HepG2 (cell line): ENCODE data around the gene VEPH1. TPM values are rescaled to one million over a fixed set of nuclear protein-coding genes. Genes with fewer than 3 reads are reported as not detected.

Source experiments
- ATAC-seq: fragments of 200-7000 bp; cut with Tn5 transposase; 3 replicates; pipeline ENCODE4 v1.9.1; 2020; ENCODE audit warnings: mild to moderate bottlenecking, moderate library complexity
- BruUV-seq: library from RNA; stranded (reverse); fragments of 400-500 nt; replicated peaks from 2 replicates; lab custom pipeline; 2021; lab: Mats Ljungman, UMichigan
- CTCF ChIA-PET: fragments of 300-600 bp; formaldehyde crosslinking; extraction: SDS; loops from one replicate; lab custom pipeline; 2021; ENCODE audit warnings: low total read pairs, inconsistent platforms, low intra/inter-chr PET ratio; lab: Yijun Ruan, JAX
- POLR2A ChIA-PET: fragments of 350-600 bp; sonication (Branson Sonifier 250); formaldehyde crosslinking; loops from one replicate; lab custom pipeline; 2020; ENCODE audit warnings: antibody characterized with exemption, inconsistent platforms; lab: Yijun Ruan, JAX
- DNase-seq: peaks from one replicate; pipeline ENCODE4 v3.0.0-alpha.2; 2015; ENCODE audit warnings: low spot score
- FAIRE-seq: peaks from 3 replicates; lab custom pipeline; 2011; peaks lifted over from hg19 to GRCh38; lab: Jason Lieb, UNC
- H2AFZ ChIP-seq: one replicate; pipeline ENCODE4 v1.6.1; 2011; ENCODE audit warnings: low read length, inconsistent platforms
- H3K27ac ChIP-seq: fragments of 300-600 bp; 3 replicates; pipeline ENCODE4 v1.8.0; 2011; ENCODE audit warnings: mixed run types, mild to moderate bottlenecking, mixed read lengths, low read length, inconsistent platforms; ENCODE audit not compliant: insufficient read depth; ENCODE audit errors: extremely low read length
- H3K27me3 ChIP-seq, 2 experiments: fragments of 200-600 bp in 1 of 2; 2 replicates in 1 of 2; 3 replicates in 1 of 2; pipeline versions ENCODE4 v1.6.0 to v1.8.0; 2011; ENCODE audit warnings: low read length in 2 of 2, mild to moderate bottlenecking in 2 of 2, moderate library complexity in 2 of 2, inconsistent platforms in 1 of 2; ENCODE audit not compliant: insufficient read depth in 2 of 2, control insufficient read depth in 1 of 2
- H3K36me3 ChIP-seq, 2 experiments: fragments of 200-600 bp in 1 of 2; replicated peaks in 1 of 2; 2 replicates in 1 of 2; 3 replicates in 1 of 2; pipeline versions ENCODE4 v1.5.1 to v1.8.0; 2011; ENCODE audit warnings: low read length in 2 of 2, inconsistent platforms in 1 of 2; ENCODE audit not compliant: insufficient read depth in 2 of 2, control insufficient read depth in 1 of 2
- H3K4me1 ChIP-seq: 2 replicates; pipeline ENCODE4 v1.5.1; 2012; ENCODE audit warnings: low read length, inconsistent platforms; ENCODE audit not compliant: insufficient read depth
- H3K4me2 ChIP-seq: 2 replicates; pipeline ENCODE4 v1.6.0; 2011; ENCODE audit warnings: low read depth, low read length, inconsistent platforms
- H3K4me3 ChIP-seq, 3 experiments: fragments of 200-600 bp in 1 of 3; sonication (generic), shearing (Covaris generic) in 1 of 3; replicated peaks in 1 of 3; 2 replicates each; pipeline ENCODE4 v1.5.1; 2011 to 2016; ENCODE audit warnings: low read length in 3 of 3, inconsistent platforms in 2 of 3, low read depth in 2 of 3, mild to moderate bottlenecking in 2 of 3, control low read depth in 1 of 3, mixed read lengths in 1 of 3; ENCODE audit not compliant: insufficient read depth in 1 of 3
- H3K79me2 ChIP-seq: one replicate; pipeline ENCODE4 v1.6.1; 2011; ENCODE audit warnings: low read length, inconsistent platforms; ENCODE audit not compliant: insufficient read depth
- H3K9ac ChIP-seq: 2 replicates; pipeline ENCODE4 v1.6.0; 2011; ENCODE audit warnings: mild to moderate bottlenecking, low read depth, low read length, inconsistent platforms; ENCODE audit not compliant: insufficient read depth
- H3K9me3 ChIP-seq: 2 replicates; pipeline ENCODE4 v1.5.1; 2012; ENCODE audit warnings: mild to moderate bottlenecking, low read length
- H4K20me1 ChIP-seq: 2 replicates; pipeline ENCODE4 v1.6.0; 2011; ENCODE audit warnings: inconsistent platforms, mild to moderate bottlenecking, low read length, moderate library complexity; ENCODE audit not compliant: insufficient read depth
- AFF4 ChIP-seq: sonication (generic); formaldehyde crosslinking; IDR thresholded peaks from 2 replicates; pipeline ENCODE4 v1.4.0; 2020; ENCODE audit warnings: missing genetic modification reagents
- DPF2 ChIP-seq: sonication (generic); formaldehyde crosslinking; IDR thresholded peaks from 2 replicates; pipeline ENCODE4 v1.4.0; 2020; ENCODE audit warnings: mild to moderate bottlenecking, low read depth, missing genetic modification reagents, borderline replicate concordance
- ISX ChIP-seq: sonication (generic); formaldehyde crosslinking; conservative IDR thresholded peaks from 2 replicates; pipeline ENCODE4 v1.5.0; 2020; ENCODE audit warnings: missing genetic modification reagents
- NCOA1 ChIP-seq: sonication (generic); formaldehyde crosslinking; IDR thresholded peaks from 2 replicates; pipeline ENCODE4 v1.9.0; 2021; ENCODE audit warnings: missing genetic modification reagents
- NFATC3 ChIP-seq: sonication (generic); formaldehyde crosslinking; IDR thresholded peaks from 2 replicates; pipeline ENCODE4 v1.5.1; 2020; ENCODE audit warnings: mild to moderate bottlenecking, missing genetic modification reagents
- TFDP1 ChIP-seq: IDR thresholded peaks from 2 replicates; pipeline ENCODE4 v1.6.1; 2016; ENCODE audit warnings: missing compliant biosample characterization, missing genetic modification reagents, borderline replicate concordance
- ZFP1 ChIP-seq: IDR thresholded peaks from 2 replicates; pipeline ENCODE4 v1.6.1; 2016
- ZNF350 ChIP-seq: sonication (generic); formaldehyde crosslinking; IDR thresholded peaks from 2 replicates; pipeline ENCODE4 v1.4.0; 2020; ENCODE audit warnings: mild to moderate bottlenecking, low read depth, missing genetic modification reagents, borderline replicate concordance
- WGBS: methylation state at CpG from one replicate; pipeline ENCODE4 v1.1.6; 2017; ENCODE audit warnings: low lambda C conversion rate; 5-methylcytosine and 5-hydroxymethylcytosine counted together
- in situ Hi-C: cut with HindIII; loops from 2 replicates; pipeline ENCODE4 v1.10.0; 2017; ENCODE audit warnings: low pct_unique_long_range_greater_than_20kb; ENCODE audit not compliant: extremely low pct_ligation_motif_present
- intact Hi-C: fragments of 100-400 bp; cut with micrococcal nuclease; formaldehyde crosslinking; loops from one replicate; pipeline ENCODE4 v1.10.0; 2022; ENCODE audit not compliant: unreplicated experiment
- polyA plus RNA-seq, 8 experiments: library from polyadenylated mRNA; depleted of rRNA in 3 of 8; stranded (reverse) in 7 of 8; unstranded in 1 of 8; fragments of >200 nt; fragmentation: Illumina TruSeq in 4 of 8; extraction: Trizol in 4 of 8; gene quantifications; 2 replicates each; pipeline versions ENCODE4 v1.2.1 to v1.2.3, GENCODE V29; 2011 to 2016; ENCODE audit warnings: low read depth in 4 of 8, missing spikeins in 1 of 8, mixed read lengths in 1 of 8; ENCODE audit not compliant: insufficient read depth in 1 of 8
- total RNA-seq, 5 experiments: library from RNA; depleted of rRNA; stranded (reverse); fragments of >200 nt; fragmentation: Illumina TruSeq; extraction: Trizol; gene quantifications; 2 replicates each; pipeline ENCODE4 v1.2.3, GENCODE V29; 2016; ENCODE audit warnings: low read depth in 1 of 5

The VEPH1 gene
- total and polyA plus RNA-seq, 2 of the 13 experiments (the other 11 are each of a cell fraction or from before 2014, with no cell fraction given), result not detected

DNA sequence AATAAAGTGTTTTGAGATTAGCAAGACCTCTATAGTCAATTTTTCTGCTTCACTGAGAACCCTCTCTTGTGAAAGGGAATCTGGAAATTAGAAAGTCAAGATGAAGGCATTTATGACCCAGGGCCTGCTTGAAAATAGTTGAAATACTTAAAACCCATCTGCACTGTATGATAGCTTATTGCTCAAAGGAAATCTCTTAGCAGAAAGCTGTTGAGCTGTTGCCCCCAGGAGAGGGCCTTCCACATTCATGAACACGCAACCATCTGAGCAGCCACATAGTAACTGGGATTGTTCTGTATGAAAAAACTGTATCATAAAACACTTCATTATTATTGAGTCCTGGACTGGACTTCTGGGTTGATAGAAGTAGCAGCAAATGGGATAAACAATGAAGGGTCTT, 173.0 kb downstream of the VEPH1 start (continued):
- TF ChIP-seq AFF4 (CRISPR knock-in tag) (no peak), NCOA1 (CRISPR knock-in tag) (no peak), ZFP1 (no peak), ZNF350 (CRISPR knock-in tag) (no peak), TFDP1 (no peak)

- Histone ChIP-seq H2AFZ (no peak overlapping the region), H3K79me2 (no peaks in the 10 kb centered on the region), H3K9ac (no peak overlapping the region), H4K20me1 (no peaks in the 10 kb centered on the region), H3K4me2 (no peak overlapping the region), H3K4me3 (no peak overlapping the region), H3K4me1 (no peaks in the 10 kb centered on the region), H3K27ac (no peak overlapping the region), H3K9me3 (no peaks in the 10 kb centered on the region), H3K36me3 (no peaks in the 10 kb centered on the region), H3K27me3 (no peaks in the 10 kb centered on the region)
- DNase-seq, result no peak
- FAIRE-seq, result no peak
- intact Hi-C loops, result no loop called here
- BruUV-seq, result no TSS peak
- TF ChIP-seq ISX (no peak), NFATC3 (no peak), DPF2 (CRISPR knock-in tag) (no peak)
- in situ Hi-C loops, result no loop called here
- ChIA-PET CTCF (no interaction called here), POLR2A (no interaction called here)
- WGBS, result 0% methylated on average over 2 of the region's 2 CpGs
- no peak for ATAC-seq
These were observed 173.7 kb downstream of the VEPH1 start for GRCh38 chr3:157329551-157329950.
